Fibroblast of lung (primary cell): ENCODE measurements around the gene NT5C. TPM values are rescaled to one million over a fixed set of nuclear protein-coding genes. Genes with fewer than 3 reads are reported as not detected.

ENCODE experiments used
- DNase-seq, 2 donors: peaks; one replicate each; pipeline versions ENCODE4 v3.0.0 to v3.0.0-alpha.2; 2010; ENCODE audit warnings: low read depth in 2 of 2
- H2AFZ ChIP-seq: 2 replicates; pipeline ENCODE4 v1.5.1; 2012; ENCODE audit warnings: low read length, control low read depth, inconsistent platforms
- H3K27ac ChIP-seq: 2 replicates; pipeline ENCODE4 v1.5.1; 2011; ENCODE audit warnings: low read length, control low read depth; ENCODE audit not compliant: insufficient read depth
- H3K27me3 ChIP-seq: 2 replicates; pipeline ENCODE4 v1.5.1; 2011; ENCODE audit warnings: mild to moderate bottlenecking, low read length; ENCODE audit not compliant: control insufficient read depth, insufficient read depth
- H3K36me3 ChIP-seq: 2 replicates; pipeline ENCODE4 v1.5.1; 2011; ENCODE audit warnings: low read length; ENCODE audit not compliant: control insufficient read depth, insufficient read depth
- H3K4me1 ChIP-seq: 2 replicates; pipeline ENCODE4 v1.5.1; 2011; ENCODE audit warnings: low read length; ENCODE audit not compliant: control insufficient read depth, insufficient read depth; ENCODE audit errors: extremely low read depth
- H3K4me2 ChIP-seq: 2 replicates; pipeline ENCODE4 v1.5.1; 2011; ENCODE audit warnings: low read length, control low read depth; ENCODE audit not compliant: insufficient read depth; ENCODE audit errors: extremely low read depth
- H3K4me3 ChIP-seq, 4 experiments: fragments of 200-600 bp in 1 of 4; sonication (generic) in 1 of 4; replicated peaks in 1 of 4; 2 replicates each; pipeline ENCODE4 v1.5.1; 2011 to 2016; ENCODE audit warnings: low read length in 4 of 4, low read depth in 3 of 4, mild to moderate bottlenecking in 3 of 4, control low read depth in 2 of 4, inconsistent platforms in 1 of 4, mixed read lengths in 1 of 4; ENCODE audit not compliant: insufficient read depth in 1 of 4; ENCODE audit errors: control extremely low read depth in 1 of 4
- H3K79me2 ChIP-seq: 2 replicates; pipeline ENCODE4 v1.5.1; 2012; ENCODE audit warnings: mild to moderate bottlenecking, low read length, inconsistent platforms; ENCODE audit not compliant: control insufficient read depth, insufficient read depth
- H3K9ac ChIP-seq: 2 replicates; pipeline ENCODE4 v1.5.1; 2011; ENCODE audit warnings: mild to moderate bottlenecking, low read length, control low read depth; ENCODE audit not compliant: insufficient read depth
- H3K9me3 ChIP-seq: 2 replicates; pipeline ENCODE4 v1.5.1; 2012; ENCODE audit warnings: low read depth, low read length; ENCODE audit not compliant: control insufficient read depth, insufficient read depth
- H4K20me1 ChIP-seq: 2 replicates; pipeline ENCODE4 v1.5.1; 2011; ENCODE audit warnings: low read length; ENCODE audit not compliant: control insufficient read depth, insufficient read depth; ENCODE audit errors: extremely low read depth
- EZH2 ChIP-seq: IDR thresholded peaks from 2 replicates; pipeline ENCODE4 v1.5.1; 2012; ENCODE audit warnings: low read length, control low read depth, mild to moderate bottlenecking; ENCODE audit errors: missing control alignments
- polyA plus RNA-seq, 2 donors: library from polyadenylated mRNA; depleted of rRNA in 1 of 2; stranded (reverse) in 1 of 2; unstranded in 1 of 2; fragments of >200 nt; gene quantifications; 2 replicates each; pipeline ENCODE4 v1.2.1, GENCODE V29; 2011 to 2012; ENCODE audit warnings: missing spikeins in 1 of 2
- total RNA-seq: library from RNA; depleted of rRNA; stranded (reverse); fragments of >200 nt; gene quantifications from 2 replicates; pipeline ENCODE4 v1.2.1, GENCODE V29; 2014
- TF ChIP-seq, protein P1 (sequence below), 2 donors: IDR thresholded peaks in 1 of 2; conservative IDR thresholded peaks in 1 of 2; 1 replicate in 1 of 2; 2 replicates in 1 of 2; pipeline ENCODE4 v1.5.1; 2011 to 2012; ENCODE audit warnings: low read length in 2 of 2, control low read depth in 1 of 2, inconsistent platforms in 1 of 2, low read depth in 1 of 2, mild to moderate bottlenecking in 1 of 2

NT5C gene
- total and polyA plus RNA-seq, 2 donors (not counting 1 experiment from before 2014, with no cell fraction given): 18.6 to 29.9 TPM

DNA sequence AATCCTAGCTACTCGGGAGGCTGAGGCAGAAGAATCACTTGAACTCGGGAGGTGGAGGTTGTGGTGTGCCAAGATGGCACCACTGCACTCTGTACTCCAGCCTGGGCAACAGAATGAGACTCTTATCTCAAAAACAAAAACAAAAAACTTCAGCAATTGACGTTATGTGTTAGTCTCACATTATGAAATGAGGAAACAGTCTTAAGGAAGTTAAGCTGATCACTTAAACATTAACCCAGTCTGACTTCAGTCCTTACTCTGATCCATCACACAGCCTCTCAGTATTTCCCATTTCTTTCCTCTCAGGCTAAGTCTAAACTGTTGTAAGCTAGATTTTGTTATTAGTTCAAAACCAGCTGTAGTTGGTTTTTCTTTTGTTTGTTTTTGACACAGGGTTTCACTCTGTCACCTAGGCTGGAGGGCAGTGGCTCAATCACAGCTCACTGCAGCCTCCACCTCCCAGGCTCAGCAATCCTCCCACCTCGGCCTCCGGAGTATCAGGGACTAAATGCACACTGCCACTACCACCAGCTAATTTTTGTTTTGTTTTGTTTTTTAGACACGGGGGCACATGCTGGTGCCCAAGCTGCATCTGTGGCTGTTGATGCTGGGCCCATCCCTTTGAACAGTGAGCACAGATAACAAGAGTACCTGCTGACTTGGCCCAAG, 16.5 kb upstream of the NT5C start:
- H3K4me1 ChIP-seq: peaks cover 8% of the 10 kb centered on the region

GRCh38 chr17:75146592-75146991, 15.1 kb upstream of the NT5C start:
- H3K4me2 ChIP-seq: no peak overlapping the region
- peak in 1 of 2 donors; percentile 64 for DNase-seq
- no peaks in the 10 kb centered on the region for H4K20me1 ChIP-seq
- no peak overlapping the region for H3K4me3 ChIP-seq
- no peaks in the 10 kb centered on the region for H3K4me1 ChIP-seq
- H2AFZ ChIP-seq: no peak overlapping the region
- H3K9ac ChIP-seq: no peak overlapping the region
- TF ChIP-seq EZH2: no peak
- TF ChIP-seq, protein P1, sequence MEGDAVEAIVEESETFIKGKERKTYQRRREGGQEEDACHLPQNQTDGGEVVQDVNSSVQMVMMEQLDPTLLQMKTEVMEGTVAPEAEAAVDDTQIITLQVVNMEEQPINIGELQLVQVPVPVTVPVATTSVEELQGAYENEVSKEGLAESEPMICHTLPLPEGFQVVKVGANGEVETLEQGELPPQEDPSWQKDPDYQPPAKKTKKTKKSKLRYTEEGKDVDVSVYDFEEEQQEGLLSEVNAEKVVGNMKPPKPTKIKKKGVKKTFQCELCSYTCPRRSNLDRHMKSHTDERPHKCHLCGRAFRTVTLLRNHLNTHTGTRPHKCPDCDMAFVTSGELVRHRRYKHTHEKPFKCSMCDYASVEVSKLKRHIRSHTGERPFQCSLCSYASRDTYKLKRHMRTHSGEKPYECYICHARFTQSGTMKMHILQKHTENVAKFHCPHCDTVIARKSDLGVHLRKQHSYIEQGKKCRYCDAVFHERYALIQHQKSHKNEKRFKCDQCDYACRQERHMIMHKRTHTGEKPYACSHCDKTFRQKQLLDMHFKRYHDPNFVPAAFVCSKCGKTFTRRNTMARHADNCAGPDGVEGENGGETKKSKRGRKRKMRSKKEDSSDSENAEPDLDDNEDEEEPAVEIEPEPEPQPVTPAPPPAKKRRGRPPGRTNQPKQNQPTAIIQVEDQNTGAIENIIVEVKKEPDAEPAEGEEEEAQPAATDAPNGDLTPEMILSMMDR (conservative IDR thresholded peaks at IDR 0.05 in 1 of 2, IDR thresholded peaks at IDR 0.05 in 1 of 2; ENCODE audit: low read depth in 1 of 2, low read length in 2 of 2): no peak
- H3K79me2 ChIP-seq: peaks cover 38% of the 10 kb centered on the region
- H3K27ac ChIP-seq: no peak overlapping the region
- H3K27me3 ChIP-seq: no peaks in the 10 kb centered on the region
- H3K9me3 ChIP-seq: no peaks in the 10 kb centered on the region
- H3K36me3 ChIP-seq: peaks cover 10% of the 10 kb centered on the region

More for the DNA sequence above, 16.5 kb upstream of the NT5C start:
- no peaks in the 10 kb centered on the region for H4K20me1 ChIP-seq
- H2AFZ ChIP-seq: no peak overlapping the region
- no peak overlapping the region for H3K4me2 ChIP-seq
- H3K79me2 ChIP-seq: peaks cover 52% of the 10 kb centered on the region
- no peak overlapping the region for H3K27ac ChIP-seq
- H3K36me3 ChIP-seq: peaks cover 10% of the 10 kb centered on the region
- H3K9me3 ChIP-seq: no peaks in the 10 kb centered on the region
- DNase-seq: no peak
- TF ChIP-seq EZH2: no peak
- TF ChIP-seq, protein P1 (conservative IDR thresholded peaks at IDR 0.05 in 1 of 2, IDR thresholded peaks at IDR 0.05 in 1 of 2; ENCODE audit: low read depth in 1 of 2, low read length in 2 of 2): no peak
- H3K9ac ChIP-seq: no peak overlapping the region
- H3K27me3 ChIP-seq: no peaks in the 10 kb centered on the region
- no peak overlapping the region for H3K4me3 ChIP-seq

DNA sequence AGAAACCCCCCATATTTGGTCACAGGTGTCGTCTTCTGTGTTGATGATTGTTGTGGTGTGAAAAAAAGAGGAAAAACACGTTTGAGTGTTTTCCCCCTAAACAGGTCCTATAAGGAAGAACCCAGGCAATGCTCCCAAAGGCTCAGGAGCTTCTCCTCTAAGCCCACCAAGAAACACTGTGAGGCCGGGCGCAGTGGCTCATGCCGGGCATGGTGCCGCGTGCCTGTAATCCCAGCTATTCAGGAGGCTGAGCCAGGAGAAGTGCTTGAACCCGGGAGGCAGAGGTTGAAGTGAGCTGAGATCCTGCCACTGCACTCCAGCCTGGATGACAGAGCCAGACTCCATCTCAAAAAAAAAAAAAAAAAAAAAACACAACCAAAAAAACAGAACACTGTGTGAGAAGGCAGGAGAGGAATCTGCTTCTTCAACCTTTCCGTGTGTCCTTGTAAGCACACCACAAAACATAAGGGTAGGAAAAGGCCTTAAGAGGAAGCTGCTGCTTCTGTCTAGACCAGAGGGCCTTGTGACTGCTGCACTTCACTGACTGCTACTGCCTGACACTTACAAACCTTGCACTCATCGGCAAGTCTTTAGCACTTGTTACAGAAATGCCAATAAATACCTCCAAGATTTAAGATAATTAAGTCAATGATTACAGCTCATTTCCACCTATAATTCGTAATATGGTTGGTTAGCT, 13.4 kb upstream of the NT5C start:
- H3K9me3 ChIP-seq: no peaks in the 10 kb centered on the region
- no peaks in the 10 kb centered on the region for H3K27me3 ChIP-seq
- DNase-seq: no peak
- peaks cover 10% of the 10 kb centered on the region for H3K36me3 ChIP-seq
- H4K20me1 ChIP-seq: no peaks in the 10 kb centered on the region
- H3K4me3 ChIP-seq: no peak overlapping the region
- peaks cover 21% of the 10 kb centered on the region for H3K79me2 ChIP-seq
- no peaks in the 10 kb centered on the region for H3K4me1 ChIP-seq
- TF ChIP-seq, protein P1 (conservative IDR thresholded peaks at IDR 0.05 in 1 of 2, IDR thresholded peaks at IDR 0.05 in 1 of 2; ENCODE audit: low read depth in 1 of 2, low read length in 2 of 2): no peak
- no peak for TF ChIP-seq EZH2
- H2AFZ ChIP-seq: no peak overlapping the region
- no peak overlapping the region for H3K4me2 ChIP-seq
- no peak overlapping the region for H3K27ac ChIP-seq
- H3K9ac ChIP-seq: no peak overlapping the region
